DMS114 treated with DMSO at 0.1 percent for 48 hours (cell line): ENCODE measurements around the gene ETS2.

Source experiments
- DNase-seq: peaks from one replicate; lab custom pipeline; 2025; ENCODE audit not compliant: unreplicated experiment; lab: John Stamatoyannopoulos, UW

ETS2 gene

GRCh38 chr21:38777531-38777930 lies 28.2 kb upstream of the ETS2 start:
- no peak for DNase-seq

- DNase-seq: no peak
Measured at GRCh38 chr21:38780879-38781278, 24.9 kb upstream of the ETS2 start.

GRCh38 chr21:38784458-38785266 lies 21.1 kb upstream of the ETS2 start:
- DNase-seq: no peak

- no peak for DNase-seq
Measured at GRCh38 chr21:38785483-38785882, 20.2 kb upstream of the ETS2 start.

- no peak for DNase-seq
Measured at GRCh38 chr21:38787016-38787415, 18.7 kb upstream of the ETS2 start.

GRCh38 chr21:38787461-38788274 lies 18.1 kb upstream of the ETS2 start:
- no peak for DNase-seq

GRCh38 chr21:38788275-38788905 lies 17.3 kb upstream of the ETS2 start:
- no peak for DNase-seq

- no peak for DNase-seq
Measured at GRCh38 chr21:38789275-38789674, 16.5 kb upstream of the ETS2 start.

GRCh38 chr21:38790059-38790458 lies 15.7 kb upstream of the ETS2 start:
- DNase-seq: no peak

- no peak for DNase-seq
Measured at GRCh38 chr21:38790961-38791360, 14.8 kb upstream of the ETS2 start.

GRCh38 chr21:38792676-38793459 lies 12.9 kb upstream of the ETS2 start:
- no peak for DNase-seq

- DNase-seq: no peak
Measured at GRCh38 chr21:38793926-38794713, 11.6 kb upstream of the ETS2 start.

GRCh38 chr21:38794978-38795377 lies 10.8 kb upstream of the ETS2 start:
- no peak for DNase-seq

- no peak for DNase-seq
Measured at GRCh38 chr21:38795475-38795874, 10.3 kb upstream of the ETS2 start.

GRCh38 chr21:38796424-38796823 lies 9.3 kb upstream of the ETS2 start:
- DNase-seq: no peak

GRCh38 chr21:38797470-38797869 lies 8.3 kb upstream of the ETS2 start:
- DNase-seq: no peak

GRCh38 chr21:38798081-38798480 lies 7.6 kb upstream of the ETS2 start:
- DNase-seq: no peak

GRCh38 chr21:38798481-38798882 lies 7.2 kb upstream of the ETS2 start:
- no peak for DNase-seq

GRCh38 chr21:38800046-38800758 lies 5.5 kb upstream of the ETS2 start:
- no peak for DNase-seq
